ENCODE data around the gene DGCR8.

- TF ChIP-seq POLR2A (IDR thresholded peaks at IDR 0.05; ENCODE audit: low read length) = no peak
- no peak for TF ChIP-seq GATA1 (IDR thresholded peaks at IDR 0.05; ENCODE audit: low read depth, low read length)
Observed at GRCh38 chr22:20102203-20102780, 22.3 kb downstream of the DGCR8 start.
